Peyer's patch (tissue), 4 donors: ENCODE results near the gene GAS2L3. TPM values are rescaled to one million over a fixed set of nuclear protein-coding genes. Genes with fewer than 3 reads are reported as not detected.

Experiments
- DNase-seq, 3 donors: peaks; one replicate each; pipeline ENCODE4 v3.0.0-alpha.2; 2017 to 2019
- H3K27ac ChIP-seq, 4 donors: fragments of 200-600 bp; sonication (generic); one replicate each; pipeline ENCODE4 v1.5.1; 2016 to 2019
- H3K27me3 ChIP-seq, 2 donors: fragments of 200-600 bp; sonication (generic); one replicate each; pipeline ENCODE4 v1.5.1; 2019
- H3K36me3 ChIP-seq, 3 donors: fragments of 200-600 bp; sonication (generic); one replicate each; pipeline ENCODE4 v1.5.1; 2016 to 2019
- H3K4me1 ChIP-seq, 4 donors: fragments of 200-600 bp; sonication (generic); one replicate each; pipeline ENCODE4 v1.5.1; 2016 to 2019
- H3K4me3 ChIP-seq, 4 donors: fragments of 200-600 bp; sonication (generic); 1 replicate in 3 of 4; 2 replicates in 1 of 4; pipeline ENCODE4 v1.5.1; 2016 to 2019; ENCODE audit warnings: mild to moderate bottlenecking in 1 of 4
- H3K9me3 ChIP-seq, 4 donors: fragments of 200-600 bp; sonication (generic); one replicate each; pipeline ENCODE4 v1.5.1; 2016 to 2019; ENCODE audit warnings: mild to moderate bottlenecking in 1 of 4
- POLR2A ChIP-seq, 2 donors: fragments of 450-650 bp; IDR thresholded peaks; one replicate each; pipeline ENCODE4 v1.5.1; 2017; ENCODE audit warnings: antibody characterized with exemption in 2 of 2, mild to moderate bottlenecking in 2 of 2, moderate library complexity in 2 of 2
- total RNA-seq, 4 donors: library from RNA; depleted of rRNA; stranded (reverse); fragments of >200 nt; gene quantifications; one replicate each; pipeline ENCODE4 v1.1.0, GENCODE V29; 2016
- TF ChIP-seq, protein P1 (sequence below), 6 experiments: fragments of 450-650 bp in 4 of 6; fragments of 200-600 bp in 2 of 6; sonication (generic) in 1 of 6; IDR thresholded peaks; one replicate each; pipeline ENCODE4 v1.5.1; 2017 to 2019; ENCODE audit warnings: antibody characterized with exemption in 6 of 6, mild to moderate bottlenecking in 3 of 6, moderate library complexity in 1 of 6

Gene GAS2L3
- total RNA-seq, 4 donors from 2014 or later, result 2.5 to 20.1 (median 10.3) TPM

DNA sequence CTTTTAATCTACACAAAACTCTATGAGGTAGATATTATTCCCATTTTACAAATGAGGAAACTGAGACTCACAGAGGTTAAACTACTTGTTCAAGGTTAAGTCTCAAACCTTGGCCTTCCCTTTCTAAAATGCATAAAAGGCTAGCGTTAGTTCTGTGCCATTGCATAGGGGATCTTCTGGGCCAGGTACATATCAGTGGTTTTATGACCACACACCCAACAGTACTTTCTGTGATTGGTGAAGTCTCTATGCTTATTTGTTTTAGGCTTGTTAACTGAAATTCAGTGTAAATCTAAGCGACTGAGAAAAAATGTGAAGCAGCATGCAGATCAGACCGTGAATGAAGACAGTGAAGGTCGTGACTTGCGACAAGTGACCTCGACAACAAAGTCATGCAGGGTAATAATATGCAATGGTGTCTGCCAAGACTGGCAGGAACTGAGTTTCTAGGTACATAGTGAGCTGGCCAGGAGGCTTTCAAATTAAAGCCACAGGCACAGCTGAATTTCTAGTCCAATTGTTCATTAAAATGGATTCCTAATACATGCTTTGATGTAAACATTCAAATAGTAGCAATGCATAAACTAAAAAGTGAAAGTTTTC is 38.8 kb upstream of the GAS2L3 start:
- TF ChIP-seq, protein P1, sequence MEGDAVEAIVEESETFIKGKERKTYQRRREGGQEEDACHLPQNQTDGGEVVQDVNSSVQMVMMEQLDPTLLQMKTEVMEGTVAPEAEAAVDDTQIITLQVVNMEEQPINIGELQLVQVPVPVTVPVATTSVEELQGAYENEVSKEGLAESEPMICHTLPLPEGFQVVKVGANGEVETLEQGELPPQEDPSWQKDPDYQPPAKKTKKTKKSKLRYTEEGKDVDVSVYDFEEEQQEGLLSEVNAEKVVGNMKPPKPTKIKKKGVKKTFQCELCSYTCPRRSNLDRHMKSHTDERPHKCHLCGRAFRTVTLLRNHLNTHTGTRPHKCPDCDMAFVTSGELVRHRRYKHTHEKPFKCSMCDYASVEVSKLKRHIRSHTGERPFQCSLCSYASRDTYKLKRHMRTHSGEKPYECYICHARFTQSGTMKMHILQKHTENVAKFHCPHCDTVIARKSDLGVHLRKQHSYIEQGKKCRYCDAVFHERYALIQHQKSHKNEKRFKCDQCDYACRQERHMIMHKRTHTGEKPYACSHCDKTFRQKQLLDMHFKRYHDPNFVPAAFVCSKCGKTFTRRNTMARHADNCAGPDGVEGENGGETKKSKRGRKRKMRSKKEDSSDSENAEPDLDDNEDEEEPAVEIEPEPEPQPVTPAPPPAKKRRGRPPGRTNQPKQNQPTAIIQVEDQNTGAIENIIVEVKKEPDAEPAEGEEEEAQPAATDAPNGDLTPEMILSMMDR (IDR thresholded peaks at IDR 0.05), result no peak
- TF ChIP-seq POLR2A (IDR thresholded peaks at IDR 0.05), result no peak
- H3K9me3 ChIP-seq, result no peaks in the 10 kb centered on the region
- H3K36me3 ChIP-seq, result peaks cover 0 to 70% (median 0%) of the 10 kb centered on the region in 3 donors
- no peak overlapping the region for H3K4me3 ChIP-seq
- H3K27me3 ChIP-seq, result no peaks in the 10 kb centered on the region
- H3K27ac ChIP-seq, result peak overlapping the region in 1 of 4 donors; percentile 5
- DNase-seq, result no peak
- H3K4me1 ChIP-seq, result peaks cover 0 to 5% (median 0%) of the 10 kb centered on the region in 4 donors

DNA sequence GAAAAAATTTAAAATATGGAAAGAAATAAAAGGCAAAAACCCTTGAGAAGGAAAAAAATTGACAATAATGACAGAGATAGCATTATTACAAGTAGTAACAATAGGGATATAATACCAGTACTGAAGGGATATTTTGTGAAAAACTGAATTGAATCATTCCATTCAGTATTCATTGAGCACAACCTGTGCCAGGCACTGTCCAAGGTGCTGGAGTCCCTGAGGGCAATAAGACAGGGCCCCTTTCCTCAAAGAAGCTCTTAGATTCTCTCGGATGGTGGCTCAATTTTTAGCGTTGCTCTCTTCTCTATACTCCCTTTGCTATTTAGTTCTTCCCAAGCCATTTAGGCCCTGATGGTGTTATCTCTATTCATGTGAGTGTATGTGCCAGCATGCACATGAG is 34.3 kb upstream of the GAS2L3 start:
- TF ChIP-seq POLR2A (IDR thresholded peaks at IDR 0.05), result no peak
- TF ChIP-seq, protein P1 (IDR thresholded peaks at IDR 0.05), result no peak
- no peaks in the 10 kb centered on the region for H3K27me3 ChIP-seq
- H3K4me3 ChIP-seq, result no peak overlapping the region
- H3K9me3 ChIP-seq, result no peaks in the 10 kb centered on the region
- no peak for DNase-seq
- H3K27ac ChIP-seq, result no peak overlapping the region
- H3K36me3 ChIP-seq, result peaks cover 0 to 68% (median 0%) of the 10 kb centered on the region in 3 donors
- H3K4me1 ChIP-seq, result no peaks in the 10 kb centered on the region

DNA sequence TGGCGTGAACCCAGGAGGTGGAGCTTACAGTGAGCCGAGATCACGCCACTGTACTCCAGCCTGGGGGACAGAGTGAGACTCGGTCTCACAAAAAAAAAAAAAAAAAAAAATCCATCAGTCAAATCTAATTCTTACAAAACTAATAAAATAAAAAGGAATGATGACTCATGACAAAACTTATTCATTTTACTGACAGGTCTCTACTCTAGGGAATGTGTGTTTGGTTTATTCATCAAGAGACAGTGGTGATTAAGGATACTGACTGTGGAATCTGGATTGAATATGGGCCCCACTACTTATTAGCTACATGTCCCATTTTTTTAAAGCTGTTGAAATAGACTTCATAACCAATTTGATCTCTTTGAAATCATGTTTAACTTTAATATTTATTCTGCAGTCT is 29.3 kb upstream of the GAS2L3 start:
- H3K4me1 ChIP-seq, result no peaks in the 10 kb centered on the region
- TF ChIP-seq, protein P1 (IDR thresholded peaks at IDR 0.05), result no peak
- TF ChIP-seq POLR2A (IDR thresholded peaks at IDR 0.05), result no peak
- no peak overlapping the region for H3K27ac ChIP-seq

DNA sequence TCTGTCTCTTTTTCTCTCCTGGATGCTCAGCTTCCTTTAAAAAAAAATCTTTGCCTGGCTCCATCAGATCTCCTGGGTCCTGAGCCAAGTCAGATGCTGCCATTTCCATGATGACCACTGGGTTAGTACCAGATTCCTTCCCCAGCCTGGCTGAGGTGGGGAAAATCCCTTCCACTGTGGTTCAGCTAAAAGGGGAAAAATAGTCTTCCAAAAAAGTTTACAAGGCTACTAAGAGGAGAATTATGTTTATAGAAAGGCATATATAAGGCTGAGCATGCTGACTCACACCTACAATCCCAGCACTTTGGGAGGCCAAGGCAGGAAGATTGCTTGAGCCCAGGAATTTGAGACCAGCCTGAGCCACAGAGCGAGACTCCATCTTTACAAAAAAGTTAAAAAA is 28.4 kb upstream of the GAS2L3 start:
- DNase-seq, result no peak
- Histone ChIP-seq H3K36me3 (peaks cover 0 to 66% (median 0%) of the 10 kb centered on the region in 3 donors), H3K9me3 (no peaks in the 10 kb centered on the region), H3K4me1 (no peaks in the 10 kb centered on the region), H3K27me3 (no peaks in the 10 kb centered on the region), H3K27ac (no peak overlapping the region), H3K4me3 (no peak overlapping the region)
- TF ChIP-seq POLR2A (IDR thresholded peaks at IDR 0.05), result no peak
- TF ChIP-seq, protein P1 (IDR thresholded peaks at IDR 0.05), result no peak

More for the DNA sequence above, 29.3 kb upstream of the GAS2L3 start:
- Histone ChIP-seq H3K36me3 (peaks cover 0 to 68% (median 0%) of the 10 kb centered on the region in 3 donors), H3K9me3 (no peaks in the 10 kb centered on the region), H3K4me3 (no peak overlapping the region), H3K27me3 (no peaks in the 10 kb centered on the region)
- DNase-seq, result no peak

DNA sequence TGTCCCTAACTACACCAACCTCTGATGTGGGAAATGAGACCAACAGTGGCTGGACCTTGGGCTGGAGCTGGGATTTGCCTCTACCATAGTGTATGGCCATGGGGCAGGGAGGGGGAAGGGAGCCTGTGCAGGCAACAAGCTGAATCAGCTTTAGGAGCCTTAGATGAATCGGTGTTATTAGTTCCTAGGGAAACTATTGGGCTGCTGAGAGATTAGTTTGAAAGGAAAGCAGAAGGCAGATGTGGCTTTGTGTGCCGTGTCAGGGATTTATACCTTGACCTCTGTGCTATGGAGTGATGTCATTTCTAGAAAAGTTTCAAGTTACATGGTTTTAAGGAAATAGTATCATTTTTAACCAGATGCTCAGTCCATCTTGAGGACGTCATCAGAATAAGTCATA is 19.5 kb upstream of the GAS2L3 start:
- H3K4me1 ChIP-seq, result peaks cover 0 to 8% (median 2%) of the 10 kb centered on the region in 4 donors
- H3K4me3 ChIP-seq, result no peak overlapping the region
- no peak for TF ChIP-seq POLR2A (IDR thresholded peaks at IDR 0.05)
- TF ChIP-seq, protein P1 (IDR thresholded peaks at IDR 0.05), result no peak
- peaks cover 0 to 52% (median 0%) of the 10 kb centered on the region in 3 donors for H3K36me3 ChIP-seq
- H3K27ac ChIP-seq, result peak overlapping the region in 2 of 4 donors; percentile 16 to 59
- peak in 1 of 3 donors; percentile 58 for DNase-seq
- H3K27me3 ChIP-seq, result no peaks in the 10 kb centered on the region
- H3K9me3 ChIP-seq, result no peaks in the 10 kb centered on the region
